ENCODE data around the gene ZNF784. TPM values are rescaled to one million over a fixed set of nuclear protein-coding genes. Genes with fewer than 3 reads are reported as not detected.

ZNF784 gene
- total RNA-seq, 4 donors from 2014 or later: 1.5 to 6.9 (median 1.9) TPM

- Histone ChIP-seq H3K27ac (peak overlapping the region in 1 of 4 donors; percentile 99), H3K4me1 (peaks cover 0 to 70% (median 44%) of the 10 kb centered on the region in 4 donors), H3K9me3 (no peaks in the 10 kb centered on the region), H3K36me3 (peaks cover 3 to 40% (median 22%) of the 10 kb centered on the region in 3 donors), H3K27me3 (no peaks in the 10 kb centered on the region), H3K4me3 (peak overlapping the region in 2 of 4 donors; percentile 17 to 85)
- no peak for DNase-seq (ENCODE audit: low spot score in 2 of 2)
- TF ChIP-seq POLR2A (IDR thresholded peaks at IDR 0.05) (no peak), EP300 (IDR thresholded peaks at IDR 0.05) (no peak)
- TF ChIP-seq, protein P1, sequence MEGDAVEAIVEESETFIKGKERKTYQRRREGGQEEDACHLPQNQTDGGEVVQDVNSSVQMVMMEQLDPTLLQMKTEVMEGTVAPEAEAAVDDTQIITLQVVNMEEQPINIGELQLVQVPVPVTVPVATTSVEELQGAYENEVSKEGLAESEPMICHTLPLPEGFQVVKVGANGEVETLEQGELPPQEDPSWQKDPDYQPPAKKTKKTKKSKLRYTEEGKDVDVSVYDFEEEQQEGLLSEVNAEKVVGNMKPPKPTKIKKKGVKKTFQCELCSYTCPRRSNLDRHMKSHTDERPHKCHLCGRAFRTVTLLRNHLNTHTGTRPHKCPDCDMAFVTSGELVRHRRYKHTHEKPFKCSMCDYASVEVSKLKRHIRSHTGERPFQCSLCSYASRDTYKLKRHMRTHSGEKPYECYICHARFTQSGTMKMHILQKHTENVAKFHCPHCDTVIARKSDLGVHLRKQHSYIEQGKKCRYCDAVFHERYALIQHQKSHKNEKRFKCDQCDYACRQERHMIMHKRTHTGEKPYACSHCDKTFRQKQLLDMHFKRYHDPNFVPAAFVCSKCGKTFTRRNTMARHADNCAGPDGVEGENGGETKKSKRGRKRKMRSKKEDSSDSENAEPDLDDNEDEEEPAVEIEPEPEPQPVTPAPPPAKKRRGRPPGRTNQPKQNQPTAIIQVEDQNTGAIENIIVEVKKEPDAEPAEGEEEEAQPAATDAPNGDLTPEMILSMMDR (IDR thresholded peaks at IDR 0.05): no peak
- 49 to 58% methylated on average over 18 of the region's 18 CpGs for WGBS, 2 donors
These were observed 32.8 kb upstream of the ZNF784 start for GRCh38 chr19:55656988-55657747.

DNA sequence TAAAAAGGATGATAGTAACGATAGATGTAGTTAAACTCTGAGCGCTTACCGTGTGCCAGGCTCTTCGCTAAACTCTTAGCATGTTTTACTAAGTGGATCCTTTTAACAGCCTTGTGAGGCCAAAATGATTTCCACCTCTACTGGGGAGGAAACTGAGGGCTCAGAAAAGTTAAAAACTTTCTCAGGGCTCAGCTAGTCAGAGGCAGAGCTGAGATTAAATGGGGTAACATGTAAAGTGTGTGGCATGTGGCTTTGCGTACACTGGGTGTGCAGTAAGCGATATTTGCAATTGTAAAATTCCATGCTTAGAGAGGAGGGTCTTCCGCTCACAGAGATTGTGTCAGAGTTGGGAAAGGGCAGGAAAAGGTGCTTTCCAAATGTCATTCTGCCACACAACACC is 32.2 kb upstream of the ZNF784 start:
- H3K4me3 ChIP-seq: peak overlapping the region; percentile 85 to 98 (median 88)
- no peak for TF ChIP-seq EP300 (IDR thresholded peaks at IDR 0.05)
- TF ChIP-seq, protein P1 (IDR thresholded peaks at IDR 0.05): no peak
- no peak for TF ChIP-seq POLR2A (IDR thresholded peaks at IDR 0.05)
- 62 to 63% methylated on average over 7 of the region's 7 CpGs for WGBS, 2 donors
- no peaks in the 10 kb centered on the region for H3K9me3 ChIP-seq
- peaks cover 3 to 37% (median 17%) of the 10 kb centered on the region in 3 donors for H3K36me3 ChIP-seq
- peak overlapping the region in 1 of 4 donors; percentile 99 for H3K27ac ChIP-seq
- DNase-seq (ENCODE audit: low spot score in 2 of 2): no peak
- peaks cover 0 to 70% (median 44%) of the 10 kb centered on the region in 4 donors for H3K4me1 ChIP-seq
- no peaks in the 10 kb centered on the region for H3K27me3 ChIP-seq

GRCh38 chr19:55655648-55656040 is 31.3 kb upstream of the ZNF784 start:
- Histone ChIP-seq H3K36me3 (peaks cover 0 to 37% (median 12%) of the 10 kb centered on the region in 3 donors), H3K9me3 (no peaks in the 10 kb centered on the region), H3K4me1 (peaks cover 0 to 62% (median 44%) of the 10 kb centered on the region in 4 donors), H3K27me3 (no peaks in the 10 kb centered on the region), H3K27ac (peak overlapping the region; percentile 94 to 99 (median 99)), H3K4me3 (peak overlapping the region; percentile 85 to 98 (median 88))
- TF ChIP-seq EP300 (IDR thresholded peaks at IDR 0.05) (no peak), POLR2A (IDR thresholded peaks at IDR 0.05) (no peak)
- TF ChIP-seq, protein P1 (IDR thresholded peaks at IDR 0.05): no peak
- DNase-seq (ENCODE audit: low spot score in 2 of 2): no peak
- 0% methylated on average over 19 of the region's 19 CpGs for WGBS, 2 donors

GRCh38 chr19:55654868-55655647 is 30.7 kb upstream of the ZNF784 start, which contains the start of gene U2AF2:
Gene U2AF2, plus strand, starts transcription at chr19:55655035. Its CDS starts 70 bp downstream, at chr19:55655105.
- Histone ChIP-seq H3K4me1 (peaks cover 0 to 58% (median 44%) of the 10 kb centered on the region in 4 donors), H3K4me3 (peak within 1 kb of the TSS; percentile 85 to 98 (median 88)), H3K27ac (peak within 1 kb of the TSS; percentile 94 to 99 (median 99)), H3K36me3 (peaks cover 0 to 37% (median 6%) of the 10 kb centered on the region in 3 donors), H3K9me3 (no peaks in the 10 kb centered on the region), H3K27me3 (no peaks in the 10 kb centered on the region)
- peak; percentile 92 to 94 for DNase-seq (ENCODE audit: low spot score in 2 of 2)
- WGBS, 2 donors: 0 to 1% methylated on average over 49 of the region's 95 CpGs
- TF ChIP-seq POLR2A (IDR thresholded peaks at IDR 0.05) (peak in 1 of 2 donors; percentile 69), EP300 (IDR thresholded peaks at IDR 0.05) (peak in 1 of 2 donors; percentile 83)
- TF ChIP-seq, protein P1 (IDR thresholded peaks at IDR 0.05): peak in 1 of 5 experiments; percentile 35

Data from tibial nerve (tissue), 4 donors.